IMR-90 (cell line): ENCODE data around the gene COQ10A.

Experiments used
- CEBPB ChIP-seq: IDR thresholded peaks from 2 replicates; pipeline ENCODE4 v1.6.1; 2012; ENCODE audit warnings: low read depth, low read length, improper control_type of control experiment
- CTCF ChIP-seq: conservative IDR thresholded peaks from 2 replicates; pipeline ENCODE4 v1.5.1; 2012; ENCODE audit warnings: mild to moderate bottlenecking, low read depth, low read length, improper control_type of control experiment
- MXI1 ChIP-seq: IDR thresholded peaks from 2 replicates; pipeline ENCODE4 v1.6.1; 2012; ENCODE audit warnings: low read depth, mild to moderate bottlenecking, low read length, moderate library complexity, borderline replicate concordance
- NFE2L2 ChIP-seq: fragments of 150-350 bp; IDR thresholded peaks from 2 replicates; pipeline ENCODE4 v1.6.1; 2016; ENCODE audit warnings: low read depth, mild to moderate bottlenecking, low read length
- POLR2A ChIP-seq: IDR thresholded peaks from 2 replicates; pipeline ENCODE4 v1.6.1; 2012; ENCODE audit warnings: mild to moderate bottlenecking, low read depth, low read length

DNA sequence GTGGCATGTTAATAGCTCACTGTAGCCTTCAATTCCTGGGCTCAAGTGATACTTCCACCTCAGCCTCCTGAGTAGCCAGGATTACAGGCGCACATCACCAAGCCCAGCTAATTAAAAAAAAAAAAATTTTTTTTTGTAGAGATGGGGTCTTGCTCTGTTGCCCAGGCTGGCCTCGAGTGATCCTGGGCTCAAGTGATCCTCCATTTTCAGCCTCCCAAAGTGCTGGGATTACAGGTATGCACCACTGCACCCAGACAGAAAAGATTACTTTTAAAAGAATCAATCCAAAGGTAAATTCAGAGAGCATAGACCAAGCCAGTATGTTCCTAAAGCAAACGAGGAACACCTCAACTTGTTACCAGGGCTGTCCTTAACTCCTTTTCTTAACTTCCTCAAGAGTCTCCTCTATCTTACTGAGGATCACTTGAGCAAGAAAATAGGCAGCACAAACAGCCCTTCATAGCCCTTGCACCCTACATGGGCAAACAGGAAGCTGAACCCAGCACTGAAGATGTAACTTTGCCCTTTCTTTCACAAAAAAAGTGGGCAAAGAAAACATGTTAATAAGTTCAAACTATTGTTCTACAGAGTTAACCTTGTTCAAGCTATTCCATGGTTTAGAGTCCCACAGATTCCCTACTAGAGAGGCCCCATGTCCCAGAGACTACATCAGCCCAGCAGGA lies 22.1 kb downstream of the COQ10A start:
- TF ChIP-seq CTCF: no peak
- TF ChIP-seq MXI1: no peak
- no peak for TF ChIP-seq CEBPB
- TF ChIP-seq POLR2A: no peak
- no peak for TF ChIP-seq NFE2L2
